Cardiac muscle cell (in vitro differentiated cells and primary cell): ENCODE results near the gene SIRPA. TPM values are rescaled to one million over a fixed set of nuclear protein-coding genes. Genes with fewer than 3 reads are reported as not detected.
"Not testable (repeated sequence)": the region's sequence is repeated elsewhere in the genome, so short reads cannot be mapped to it uniquely, and the experiment has no call there.

Source experiments
- DNase-seq, 2 donors: peaks; one replicate each; pipeline versions ENCODE4 v3.0.0 to v3.0.0-alpha.2; 2010 to 2017; ENCODE audit warnings: low read depth in 1 of 2, low spot score in 1 of 2
- H3K27ac ChIP-seq: fragments of 200-600 bp; sonication (generic); 2 replicates; pipeline ENCODE4 v1.5.1; 2016
- H3K27me3 ChIP-seq: fragments of 200-600 bp; sonication (generic); 2 replicates; pipeline ENCODE4 v1.6.0; 2016; ENCODE audit warnings: control low read depth
- H3K36me3 ChIP-seq: fragments of 200-600 bp; sonication (generic); 2 replicates; pipeline ENCODE4 v1.5.1; 2016; ENCODE audit warnings: control low read depth
- H3K4me1 ChIP-seq: fragments of 200-600 bp; sonication (generic); 2 replicates; pipeline ENCODE4 v1.8.1; 2017; ENCODE audit warnings: low read depth, mild to moderate bottlenecking, mixed run types
- H3K4me3 ChIP-seq: fragments of 200-600 bp; sonication (generic); 2 replicates; pipeline ENCODE4 v1.5.1; 2016; ENCODE audit warnings: mild to moderate bottlenecking
- H3K9me3 ChIP-seq: fragments of 200-600 bp; sonication (generic); 2 replicates; pipeline ENCODE4 v1.5.1; 2017; ENCODE audit warnings: low read depth, mild to moderate bottlenecking, control low read depth
- polyA plus RNA-seq: library from polyadenylated mRNA; unstranded; fragments of >200 nt; fragmentation: Nextera tagmentation; extraction: Ambion mirVana; gene quantifications from 2 replicates; pipeline ENCODE4 v1.2.1, GENCODE V29; 2016
- total RNA-seq: library from RNA; depleted of rRNA; stranded (reverse); fragments of >200 nt; gene quantifications from 2 replicates; pipeline ENCODE4 v1.2.3, GENCODE V29; 2016
- TF ChIP-seq, protein P1 (sequence below): IDR thresholded peaks from 2 replicates; pipeline ENCODE4 v1.5.1; 2012; ENCODE audit warnings: low read depth, mild to moderate bottlenecking, low read length

The SIRPA gene
- total and polyA plus RNA-seq, 2 experiments from 2014 or later: 42.9 to 43.0 TPM

DNA sequence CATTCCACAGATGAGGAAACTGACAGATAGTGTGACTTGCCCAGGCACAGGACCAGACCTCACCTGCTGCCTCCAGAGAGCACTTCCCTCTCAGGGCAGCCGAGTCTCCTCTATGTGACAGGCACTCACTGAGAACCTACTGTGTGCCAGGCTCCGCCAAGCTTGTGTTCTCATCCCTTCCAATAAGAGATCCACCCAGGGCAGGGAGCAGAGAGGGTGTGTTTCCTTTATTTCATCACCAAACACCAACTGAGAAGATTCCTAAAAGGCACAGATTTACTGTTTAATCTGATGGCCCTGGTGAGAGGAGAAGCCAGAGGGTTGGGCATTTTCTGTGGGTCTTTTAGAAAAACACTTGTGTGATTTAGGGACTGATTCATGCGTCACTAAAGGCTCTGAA lies 20.5 kb downstream of the SIRPA start:
- DNase-seq: no peak
- H3K27ac ChIP-seq: no peak overlapping the region
- H3K27me3 ChIP-seq: no peaks in the 10 kb centered on the region
- H3K4me1 ChIP-seq: peaks cover 7% of the 10 kb centered on the region
- no peak overlapping the region for H3K4me3 ChIP-seq
- H3K36me3 ChIP-seq: peaks cover 30% of the 10 kb centered on the region
- no peaks in the 10 kb centered on the region for H3K9me3 ChIP-seq
- TF ChIP-seq, protein P1, sequence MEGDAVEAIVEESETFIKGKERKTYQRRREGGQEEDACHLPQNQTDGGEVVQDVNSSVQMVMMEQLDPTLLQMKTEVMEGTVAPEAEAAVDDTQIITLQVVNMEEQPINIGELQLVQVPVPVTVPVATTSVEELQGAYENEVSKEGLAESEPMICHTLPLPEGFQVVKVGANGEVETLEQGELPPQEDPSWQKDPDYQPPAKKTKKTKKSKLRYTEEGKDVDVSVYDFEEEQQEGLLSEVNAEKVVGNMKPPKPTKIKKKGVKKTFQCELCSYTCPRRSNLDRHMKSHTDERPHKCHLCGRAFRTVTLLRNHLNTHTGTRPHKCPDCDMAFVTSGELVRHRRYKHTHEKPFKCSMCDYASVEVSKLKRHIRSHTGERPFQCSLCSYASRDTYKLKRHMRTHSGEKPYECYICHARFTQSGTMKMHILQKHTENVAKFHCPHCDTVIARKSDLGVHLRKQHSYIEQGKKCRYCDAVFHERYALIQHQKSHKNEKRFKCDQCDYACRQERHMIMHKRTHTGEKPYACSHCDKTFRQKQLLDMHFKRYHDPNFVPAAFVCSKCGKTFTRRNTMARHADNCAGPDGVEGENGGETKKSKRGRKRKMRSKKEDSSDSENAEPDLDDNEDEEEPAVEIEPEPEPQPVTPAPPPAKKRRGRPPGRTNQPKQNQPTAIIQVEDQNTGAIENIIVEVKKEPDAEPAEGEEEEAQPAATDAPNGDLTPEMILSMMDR: no peak

DNA sequence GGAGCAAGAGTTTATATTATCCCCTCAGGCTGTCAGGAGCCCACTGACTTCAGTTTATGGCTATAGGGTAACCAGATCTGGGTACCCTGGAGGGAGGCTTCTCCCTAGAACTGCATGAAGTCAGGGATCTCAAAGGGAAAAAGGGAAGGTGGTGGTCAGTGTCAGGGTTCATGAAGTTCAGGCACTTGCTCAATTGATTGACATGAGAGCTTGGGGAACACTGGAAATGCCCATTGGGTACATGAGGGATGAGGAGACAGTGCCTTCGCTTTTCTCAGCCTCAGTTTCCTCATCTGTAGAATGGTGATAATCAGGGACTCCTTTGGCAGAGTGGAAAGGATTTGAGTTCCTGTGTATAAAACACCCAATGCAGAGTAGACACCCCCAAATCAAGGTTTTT lies 22.6 kb downstream of the SIRPA start:
- H3K9me3 ChIP-seq: no peaks in the 10 kb centered on the region
- H3K4me1 ChIP-seq: no peaks in the 10 kb centered on the region
- TF ChIP-seq, protein P1: no peak
- peaks cover 34% of the 10 kb centered on the region for H3K36me3 ChIP-seq
- DNase-seq: no peak
- H3K4me3 ChIP-seq: no peak overlapping the region
- H3K27ac ChIP-seq: no peak overlapping the region
- no peaks in the 10 kb centered on the region for H3K27me3 ChIP-seq

DNA sequence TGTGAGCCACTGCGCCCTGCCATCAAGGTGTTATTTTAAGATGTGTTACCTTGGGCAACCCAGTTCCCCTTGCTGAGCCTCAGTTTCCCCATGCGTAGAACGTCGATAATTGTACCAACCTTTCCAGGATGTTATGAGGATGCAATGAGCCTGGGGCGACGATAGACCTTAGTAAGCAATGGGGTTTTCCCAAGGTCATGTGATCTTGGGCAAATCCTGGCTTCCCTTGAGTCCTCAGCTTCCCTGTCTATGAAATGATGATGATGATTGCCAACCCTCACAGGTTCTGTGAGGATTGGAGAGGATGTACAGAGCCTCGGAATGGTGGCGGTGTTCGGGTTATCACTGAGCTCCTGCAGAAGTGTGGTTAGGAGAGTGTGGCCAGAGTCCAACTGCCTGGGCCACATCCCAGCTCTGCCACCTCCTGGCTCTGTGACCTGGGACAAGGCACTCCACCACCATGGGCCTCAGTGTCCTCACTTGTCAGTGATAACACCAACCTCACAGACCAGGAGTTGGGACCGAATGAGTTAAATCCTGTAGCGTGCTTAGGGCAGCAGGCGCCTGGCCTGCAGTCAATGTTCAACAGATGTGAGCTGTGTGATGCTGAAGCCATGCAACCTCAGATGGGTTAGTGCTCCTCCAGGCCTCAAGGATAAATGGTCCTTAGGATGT lies 23.4 kb downstream of the SIRPA start:
- Histone ChIP-seq H3K4me1 (no peaks in the 10 kb centered on the region), H3K27ac (no peak overlapping the region), H3K4me3 (no peak overlapping the region), H3K9me3 (no peaks in the 10 kb centered on the region), H3K27me3 (no peaks in the 10 kb centered on the region), H3K36me3 (peaks cover 37% of the 10 kb centered on the region)
- no peak for DNase-seq
- TF ChIP-seq, protein P1: no peak

DNA sequence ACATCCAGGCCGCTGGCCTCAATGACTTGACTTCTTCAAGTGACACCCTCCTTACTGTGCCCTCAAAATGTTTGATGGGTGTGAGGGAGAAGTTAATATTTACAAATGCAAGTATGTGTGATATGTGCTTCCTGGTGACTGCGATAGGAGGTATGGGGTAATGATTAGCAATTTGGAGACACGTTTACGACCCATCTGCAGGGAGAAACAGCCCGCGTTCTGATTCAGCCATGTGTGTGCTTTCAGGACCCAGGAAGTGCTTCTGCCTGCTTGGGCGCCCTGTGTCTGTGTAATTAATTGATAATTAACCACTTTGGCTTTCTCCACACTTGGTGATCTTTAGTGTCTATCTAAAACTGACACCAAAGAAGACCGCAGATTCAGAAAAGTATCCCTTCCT lies 25.0 kb downstream of the SIRPA start:
- Histone ChIP-seq H3K4me1 (no peaks in the 10 kb centered on the region), H3K27ac (no peak overlapping the region), H3K9me3 (no peaks in the 10 kb centered on the region), H3K36me3 (peaks cover 40% of the 10 kb centered on the region), H3K27me3 (no peaks in the 10 kb centered on the region), H3K4me3 (no peak overlapping the region)
- TF ChIP-seq, protein P1: no peak
- no peak for DNase-seq

DNA sequence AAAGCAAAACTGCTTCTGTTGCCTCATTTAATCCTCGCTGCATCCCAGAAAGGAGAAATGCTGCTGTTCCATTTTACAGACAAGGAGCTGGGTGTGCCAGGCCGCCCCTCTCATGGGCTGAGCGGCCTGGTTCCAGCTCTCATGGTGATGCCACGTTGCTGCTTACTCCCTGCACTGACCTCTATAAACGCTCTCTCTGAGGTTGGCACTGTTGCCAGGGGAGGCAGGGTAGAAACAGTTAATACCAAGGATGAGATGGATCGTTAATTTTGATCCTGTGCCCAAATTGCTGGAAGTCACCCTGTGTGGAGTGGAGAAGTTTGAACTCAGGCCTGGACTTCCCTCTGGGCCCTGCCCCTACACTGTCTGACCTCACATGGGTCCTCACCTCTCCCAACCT lies 25.6 kb downstream of the SIRPA start:
- TF ChIP-seq, protein P1: no peak
- H3K36me3 ChIP-seq: peaks cover 37% of the 10 kb centered on the region
- H3K4me1 ChIP-seq: no peaks in the 10 kb centered on the region
- H3K27me3 ChIP-seq: no peaks in the 10 kb centered on the region
- H3K27ac ChIP-seq: no peak overlapping the region
- no peak overlapping the region for H3K4me3 ChIP-seq
- no peak for DNase-seq
- H3K9me3 ChIP-seq: no peaks in the 10 kb centered on the region

DNA sequence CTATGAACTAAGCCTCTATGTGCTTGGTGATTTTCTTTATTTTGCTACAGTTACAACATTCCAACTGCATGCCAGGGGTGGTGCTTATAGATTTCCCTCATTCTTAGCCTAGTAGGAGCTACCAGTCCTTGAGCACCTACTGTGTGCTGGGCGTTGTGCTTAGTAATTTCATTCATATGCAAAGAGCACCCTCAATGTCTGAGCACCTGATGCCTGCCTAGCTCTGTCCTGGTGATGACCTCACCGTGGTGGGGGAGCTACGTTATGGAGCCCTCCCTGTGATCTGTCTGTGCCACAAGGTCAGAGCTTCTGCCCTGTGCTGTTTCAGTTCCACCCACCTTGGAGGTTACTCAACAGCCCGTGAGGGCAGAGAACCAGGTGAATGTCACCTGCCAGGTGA lies 26.8 kb downstream of the SIRPA start:
- H3K9me3 ChIP-seq, H3K27ac ChIP-seq, H3K4me3 ChIP-seq, H3K4me1 ChIP-seq, H3K27me3 ChIP-seq, DNase-seq: not testable (repeated sequence)
- peaks cover 25% of the 10 kb centered on the region for H3K36me3 ChIP-seq
